ENCODE measurements around the gene SETD2. TPM values are rescaled to one million over a fixed set of nuclear protein-coding genes. Genes with fewer than 3 reads are reported as not detected.

SETD2 gene
- total RNA-seq, 1 experiment from 2014 or later: 38.0 TPM

- Mint-ChIP-seq H3K4me3 (ENCODE audit: unreplicated experiment) (no peak overlapping the region), H3K27me3 (ENCODE audit: insufficient read depth, unreplicated experiment) (no peaks in the 10 kb centered on the region), H3K4me1 (ENCODE audit: insufficient read depth, unreplicated experiment) (peaks cover 5% of the 10 kb centered on the region), H3K27ac (ENCODE audit: low read depth, unreplicated experiment) (no peak overlapping the region), H3K9me3 (ENCODE audit: unreplicated experiment) (no peaks in the 10 kb centered on the region), H3K36me3 (ENCODE audit: insufficient read depth, unreplicated experiment) (peaks cover 18% of the 10 kb centered on the region)
- DNase-seq (ENCODE audit: unreplicated experiment): no peak
- ChIA-PET POLR2A (no interaction called here), CTCF (no interaction called here)
- BruUV-seq (replicated peaks): no TSS peak
- intact Hi-C loops (cut with micrococcal nuclease): no loop called here
- TF ChIP-seq CTCF (IDR thresholded peaks at IDR 0.05; ENCODE audit: unreplicated experiment): no peak
Observed at GRCh38 chr3:47000922-47001730, 162.8 kb downstream of the SETD2 start.

- ChIA-PET POLR2A (interaction anchor here (0.6 kb wide), 1 partner anchor 291 kb away, joined by 3 read pairs; no protein-coding TSS in a partner anchor), CTCF (interaction anchor here (0.6 kb wide), 1 partner anchor 88 kb away, joined by 4 read pairs; no protein-coding TSS in a partner anchor)
- no peak overlapping the region for H3K27ac Mint-ChIP-seq (ENCODE audit: low read depth, unreplicated experiment)
- H3K36me3 Mint-ChIP-seq (ENCODE audit: insufficient read depth, unreplicated experiment): peaks cover 15% of the 10 kb centered on the region
- H3K4me1 Mint-ChIP-seq (ENCODE audit: insufficient read depth, unreplicated experiment): peaks cover 5% of the 10 kb centered on the region
- no peaks in the 10 kb centered on the region for H3K27me3 Mint-ChIP-seq (ENCODE audit: insufficient read depth, unreplicated experiment)
- DNase-seq (ENCODE audit: unreplicated experiment): no peak
- no TSS peak for BruUV-seq (replicated peaks)
- intact Hi-C loops (cut with micrococcal nuclease): no loop called here
- no peaks in the 10 kb centered on the region for H3K9me3 Mint-ChIP-seq (ENCODE audit: unreplicated experiment)
- H3K4me3 Mint-ChIP-seq (ENCODE audit: unreplicated experiment): no peak overlapping the region
- no peak for TF ChIP-seq CTCF (IDR thresholded peaks at IDR 0.05; ENCODE audit: unreplicated experiment)
Observed at GRCh38 chr3:47000198-47000815, 163.6 kb downstream of the SETD2 start.

GRCh38 chr3:46999516-47000197 lies 164.3 kb downstream of the SETD2 start:
- H3K27me3 Mint-ChIP-seq (ENCODE audit: insufficient read depth, unreplicated experiment): no peaks in the 10 kb centered on the region

More at GRCh38 chr3:46999516-47000197, 164.3 kb downstream of the SETD2 start:
- intact Hi-C loops (cut with micrococcal nuclease): loop anchor here (2.0 kb wide), 1 partner anchor 87 kb away; no protein-coding TSS in a partner anchor
- ChIA-PET POLR2A (interaction anchor here (0.6 kb wide), 1 partner anchor 292 kb away, joined by 3 read pairs; no protein-coding TSS in a partner anchor), CTCF (interaction anchor here (0.5 to 2.1 kb wide), 8 partner anchors 9 to 398 kb away, joined by 3 to 7 read pairs (median 4); no protein-coding TSS in a partner anchor)
- Mint-ChIP-seq H3K9me3 (ENCODE audit: unreplicated experiment) (no peaks in the 10 kb centered on the region), H3K27ac (ENCODE audit: low read depth, unreplicated experiment) (no peak overlapping the region), H3K4me3 (ENCODE audit: unreplicated experiment) (no peak overlapping the region), H3K36me3 (ENCODE audit: insufficient read depth, unreplicated experiment) (peaks cover 15% of the 10 kb centered on the region), H3K4me1 (ENCODE audit: insufficient read depth, unreplicated experiment) (peaks cover 5% of the 10 kb centered on the region)
- no peak for TF ChIP-seq CTCF (IDR thresholded peaks at IDR 0.05; ENCODE audit: unreplicated experiment)
- no peak for DNase-seq (ENCODE audit: unreplicated experiment)
- no TSS peak for BruUV-seq (replicated peaks)
